ENCODE results near the gene ARGFX.
"Not testable (repeated sequence)": the region's sequence is repeated elsewhere in the genome, so short reads cannot be mapped to it uniquely, and the experiment has no call there.

Gene ARGFX

DNA sequence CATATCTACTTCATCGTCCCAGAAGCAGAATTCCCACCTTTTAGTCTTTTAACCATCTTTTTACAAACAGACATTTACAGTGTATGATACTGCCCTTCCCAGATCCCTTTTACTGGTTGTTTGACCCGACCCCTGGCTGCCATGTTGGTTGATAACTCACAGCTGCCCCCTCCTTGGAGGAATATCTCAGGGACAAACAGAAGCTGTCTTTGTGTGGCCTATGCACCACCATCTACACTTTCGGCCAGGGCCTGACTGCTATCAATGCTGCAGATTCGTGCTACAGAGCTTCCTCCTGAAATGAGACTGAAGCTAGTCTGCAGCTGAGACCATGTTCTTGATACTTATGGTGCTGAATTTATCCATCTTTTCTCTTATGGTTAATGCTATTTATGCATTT is 15.4 kb upstream of the ARGFX start:
- Histone ChIP-seq H3K27me3 (no peaks in the 10 kb centered on the region), H3K36me3 (no peaks in the 10 kb centered on the region), H3K9ac (no peak overlapping the region), H3K4me1 (peaks cover 0 to 14% (median 4%) of the 10 kb centered on the region in 10 experiments; a peak in 9 of 20 replicates), H3K4me2 (no peak overlapping the region), H3K4me3 (no peak overlapping the region), H3K9me3 (replicated peaks in 1 of 11) (no peaks in the 10 kb centered on the region), H3K27ac (no peak overlapping the region), H4K20me1 (no peaks in the 10 kb centered on the region)
- no peak for TF ChIP-seq Cebpa-rat (IDR thresholded peaks at IDR 0.05)

- no peak overlapping the region for H3K4me3 ChIP-seq
- H3K4me1 ChIP-seq, result peaks cover 0 to 12% (median 4%) of the 10 kb centered on the region in 10 experiments; a peak in 9 of 20 replicates
- no peak overlapping the region for H3K4me2 ChIP-seq
- H3K9me3 ChIP-seq (replicated peaks in 1 of 11), result no peaks in the 10 kb centered on the region
- H3K9ac ChIP-seq, result no peak overlapping the region
- H3K36me3 ChIP-seq, result no peaks in the 10 kb centered on the region
- no peaks in the 10 kb centered on the region for H4K20me1 ChIP-seq
- no peak overlapping the region for H3K27ac ChIP-seq
- no peaks in the 10 kb centered on the region for H3K27me3 ChIP-seq
- TF ChIP-seq Cebpa-rat (IDR thresholded peaks at IDR 0.05), result no peak
These were observed 15.0 kb upstream of the ARGFX start for GRCh38 chr3:121552797-121553196.

DNA sequence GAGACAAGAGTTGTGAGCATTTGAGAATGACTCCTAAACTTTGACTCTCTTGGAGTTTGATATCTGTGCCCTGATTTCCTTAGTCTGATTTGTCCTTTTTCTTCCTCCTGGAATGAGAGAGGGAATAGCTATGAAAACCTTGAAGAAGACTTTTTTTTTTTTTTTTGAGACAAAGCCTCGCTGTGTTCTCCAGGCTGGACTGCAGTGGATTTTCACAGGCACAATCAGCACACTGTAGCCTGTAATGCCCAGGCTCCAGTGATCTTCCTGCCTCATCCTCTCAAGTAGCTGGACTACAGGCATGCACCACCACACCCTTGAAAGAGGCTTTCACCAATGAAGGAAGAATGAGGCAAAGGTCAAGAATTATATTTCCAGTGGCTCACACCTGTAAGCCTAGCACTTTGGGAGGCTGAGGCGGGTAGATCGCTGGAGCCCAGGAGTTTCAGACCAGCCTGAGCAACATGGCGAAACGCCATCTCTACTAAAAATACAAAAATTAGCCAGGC is 10.3 kb upstream of the ARGFX start:
- Histone ChIP-seq H3K4me3 (no peak overlapping the region), H3K36me3 (no peaks in the 10 kb centered on the region), H3K27ac (no peak overlapping the region), H3K27me3 (no peaks in the 10 kb centered on the region), H3K9me3 (replicated peaks in 1 of 11) (no peaks in the 10 kb centered on the region), H4K20me1 (no peaks in the 10 kb centered on the region), H3K4me1 (no peaks in the 10 kb centered on the region), H3K4me2 (no peak overlapping the region), H3K9ac (no peak overlapping the region)
- TF ChIP-seq Cebpa-rat (IDR thresholded peaks at IDR 0.05), result no peak

- H3K4me2 ChIP-seq, result no peak overlapping the region
- H4K20me1 ChIP-seq, result no peaks in the 10 kb centered on the region
- H3K4me3 ChIP-seq, result no peak overlapping the region
- no peak for TF ChIP-seq Cebpa-rat (IDR thresholded peaks at IDR 0.05)
- no peaks in the 10 kb centered on the region for H3K27me3 ChIP-seq
- no peaks in the 10 kb centered on the region for H3K9me3 ChIP-seq (replicated peaks in 1 of 11)
- no peak overlapping the region for H3K9ac ChIP-seq
- H3K36me3 ChIP-seq, result no peaks in the 10 kb centered on the region
- no peak overlapping the region for H3K27ac ChIP-seq
- no peaks in the 10 kb centered on the region for H3K4me1 ChIP-seq
These were observed 5.6 kb upstream of the ARGFX start for GRCh38 chr3:121562148-121562547.

DNA sequence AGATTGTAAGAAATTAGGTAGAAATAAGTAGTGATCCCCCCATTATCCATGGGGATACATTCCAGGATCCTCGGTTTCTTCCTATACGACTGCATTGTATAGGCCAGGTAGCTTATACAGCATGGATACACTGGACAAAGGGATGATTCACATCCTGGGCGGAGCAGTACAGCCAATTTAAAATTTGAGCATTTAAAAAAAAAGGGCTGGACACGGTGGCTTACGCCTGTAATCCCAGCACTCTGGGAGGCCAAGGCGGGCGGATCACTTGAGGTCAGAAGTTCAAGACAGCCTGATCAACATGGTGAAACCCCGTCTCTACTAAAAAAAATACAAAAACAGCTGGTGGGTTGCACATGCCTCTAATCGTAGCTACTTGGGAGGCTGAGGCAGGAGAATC is 976 bp upstream of the ARGFX start:
- Histone ChIP-seq H4K20me1 (no peaks in the 10 kb centered on the region), H3K36me3 (no peaks in the 10 kb centered on the region)

DNA sequence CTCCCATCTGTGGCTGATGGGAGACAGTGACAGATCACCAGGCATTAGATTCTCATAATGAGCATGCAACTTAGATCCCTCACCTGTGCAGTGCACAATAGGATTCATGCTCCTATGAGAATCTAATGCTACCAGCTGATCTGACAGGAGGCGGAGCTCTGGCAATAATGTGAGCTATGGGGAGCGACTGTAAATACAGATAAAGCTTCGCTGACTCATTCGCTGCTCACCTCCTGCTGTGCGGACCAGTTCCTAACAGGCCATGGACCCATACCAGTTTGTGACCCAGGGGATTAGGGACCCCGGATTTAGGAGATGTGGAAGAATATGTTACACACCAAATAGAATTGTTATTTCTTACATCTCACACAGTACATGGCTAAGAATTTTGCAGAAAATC is 6.7 kb downstream of the ARGFX start:
- TF ChIP-seq Cebpa-rat (IDR thresholded peaks at IDR 0.05), result no peak
- no peaks in the 10 kb centered on the region for H3K27me3 ChIP-seq
- no peak overlapping the region for H3K9ac ChIP-seq
- H3K4me2 ChIP-seq, result no peak overlapping the region
- no peaks in the 10 kb centered on the region for H4K20me1 ChIP-seq
- no peak overlapping the region for H3K4me3 ChIP-seq
- H3K4me1 ChIP-seq, result no peaks in the 10 kb centered on the region
- no peaks in the 10 kb centered on the region for H3K36me3 ChIP-seq
- no peak overlapping the region for H3K27ac ChIP-seq
- no peaks in the 10 kb centered on the region for H3K9me3 ChIP-seq (replicated peaks in 1 of 11)

More for the DNA sequence above, 976 bp upstream of the ARGFX start:
- no peak for TF ChIP-seq Cebpa-rat (IDR thresholded peaks at IDR 0.05)
- Histone ChIP-seq H3K27ac (no peak overlapping the region), H3K27me3 (no peaks in the 10 kb centered on the region), H3K4me1 (no peaks in the 10 kb centered on the region), H3K9ac (no peak overlapping the region), H3K9me3 (replicated peaks in 1 of 11) (no peaks in the 10 kb centered on the region), H3K4me2 (no peak overlapping the region), H3K4me3 (no peak overlapping the region)

GRCh38 chr3:121581691-121582090 is 13.9 kb downstream of the ARGFX start:
- Histone ChIP-seq H3K9ac (no peak overlapping the region), H3K4me1 (no peaks in the 10 kb centered on the region), H3K4me2 (no peak overlapping the region), H3K4me3 (no peak overlapping the region), H3K27me3 (no peaks in the 10 kb centered on the region), H3K27ac (no peak overlapping the region), H3K36me3 (no peaks in the 10 kb centered on the region), H4K20me1 (no peaks in the 10 kb centered on the region), H3K9me3 (replicated peaks in 1 of 11) (no peaks in the 10 kb centered on the region)
- TF ChIP-seq Cebpa-rat (IDR thresholded peaks at IDR 0.05), result no peak

DNA sequence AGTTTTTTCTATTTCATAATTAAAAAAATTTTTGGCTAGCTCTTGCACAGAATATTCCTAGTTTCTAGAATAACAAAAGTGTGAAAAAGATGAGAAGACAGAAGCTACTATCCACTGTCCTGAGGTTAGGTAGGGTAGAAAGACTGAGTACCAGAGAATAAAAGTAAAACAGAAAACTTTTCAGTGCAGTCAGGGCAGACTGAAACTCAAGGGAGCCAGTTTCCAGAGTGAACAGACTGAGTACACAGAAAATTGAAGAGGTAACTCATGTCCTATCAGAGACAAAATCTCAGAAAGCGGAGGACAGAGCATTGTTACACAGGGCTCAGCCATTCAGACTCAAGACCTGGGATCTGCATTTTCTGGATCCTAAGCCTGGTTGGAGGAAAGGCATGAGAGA is 16.7 kb downstream of the ARGFX start:
- no peaks in the 10 kb centered on the region for H3K4me1 ChIP-seq
- no peak overlapping the region for H3K27ac ChIP-seq
- no peak overlapping the region for H3K4me3 ChIP-seq
- H3K9ac ChIP-seq, result no peak overlapping the region
- no peak for TF ChIP-seq Cebpa-rat (IDR thresholded peaks at IDR 0.05)
- no peaks in the 10 kb centered on the region for H3K36me3 ChIP-seq
- no peaks in the 10 kb centered on the region for H4K20me1 ChIP-seq
- no peaks in the 10 kb centered on the region for H3K9me3 ChIP-seq (replicated peaks in 1 of 11)
- no peak overlapping the region for H3K4me2 ChIP-seq
- H3K27me3 ChIP-seq, result no peaks in the 10 kb centered on the region

DNA sequence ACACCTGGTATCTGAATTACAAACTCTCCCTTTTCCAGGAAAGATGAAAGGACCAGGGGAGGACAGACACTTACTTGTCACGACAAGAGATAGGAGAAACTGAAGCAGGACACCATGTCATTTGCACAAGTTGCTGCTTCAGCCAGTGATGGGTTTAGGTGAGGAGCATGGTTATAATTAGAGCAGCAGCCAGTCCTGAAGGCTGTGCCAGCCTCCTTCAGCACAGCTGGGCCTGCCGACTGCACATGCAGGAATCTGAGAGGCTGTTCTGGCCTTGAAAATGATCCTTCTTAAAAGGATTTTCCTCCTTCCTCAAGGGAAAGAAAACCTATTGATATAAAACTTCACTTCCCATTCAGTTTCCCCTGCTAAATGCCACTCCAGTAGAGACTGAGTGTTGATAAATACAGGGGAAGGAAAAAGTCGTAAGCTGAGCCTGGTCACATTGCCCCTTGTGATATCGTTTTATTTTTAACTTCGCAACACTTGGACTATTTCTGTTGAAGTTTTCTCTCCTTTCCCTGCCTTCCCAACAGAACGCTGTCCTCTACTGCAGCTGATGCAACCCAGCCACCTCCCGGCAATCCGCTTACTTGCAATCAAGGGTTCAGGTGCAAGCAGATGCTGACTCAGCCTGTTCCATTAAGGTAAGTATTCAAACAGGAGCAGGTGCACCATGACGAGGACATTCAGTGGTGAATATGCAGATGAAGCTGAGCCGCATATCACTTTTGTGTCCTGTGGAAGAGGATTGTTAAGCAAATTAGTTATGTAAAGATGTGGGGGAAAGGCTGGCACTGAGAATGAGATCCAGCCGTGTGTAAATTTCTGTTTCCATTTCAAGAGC is 25.3 kb downstream of the ARGFX start, which contains the start of gene FBXO40:
TSS of gene FBXO40 (plus strand) at position 524 of the 847 bp plus-strand sequence. CDS start 27,197 bp downstream, outside the sequence.
- Histone ChIP-seq H4K20me1 (no peaks in the 10 kb centered on the region), H3K4me3 (no peak within 1 kb of the TSS), H3K4me1 (no peaks in the 10 kb centered on the region), H3K9me3 (replicated peaks in 1 of 11) (no peaks in the 10 kb centered on the region), H3K27me3 (no peaks in the 10 kb centered on the region), H3K4me2 (no peak within 1 kb of the TSS), H3K27ac (no peak within 1 kb of the TSS), H3K9ac (no peak within 1 kb of the TSS), H3K36me3 (no peaks in the 10 kb centered on the region)
- no peak for TF ChIP-seq Cebpa-rat (IDR thresholded peaks at IDR 0.05)

DNA sequence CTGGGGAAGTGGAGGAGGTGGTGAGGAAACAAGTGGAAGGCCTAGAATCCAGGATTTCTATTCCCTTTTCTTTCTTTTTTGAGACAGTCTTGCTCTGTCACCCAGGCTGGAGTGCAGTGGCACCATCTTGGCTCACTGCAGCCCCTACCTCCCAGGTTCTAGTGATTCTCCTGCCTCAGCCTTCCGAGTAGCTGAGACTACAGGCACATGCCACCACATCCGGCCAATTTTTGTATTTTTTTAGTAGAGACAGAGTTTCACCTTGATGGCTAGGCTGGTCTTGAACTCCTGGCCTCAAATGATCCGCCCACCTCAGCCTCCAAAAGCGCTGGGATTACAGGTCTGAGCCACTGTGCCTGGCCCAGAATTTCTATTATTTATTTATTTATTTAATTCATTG is 26.1 kb downstream of the ARGFX start:
- not testable (repeated sequence) for H3K4me2 ChIP-seq; H4K20me1 ChIP-seq; H3K27me3 ChIP-seq; H3K27ac ChIP-seq; H3K4me3 ChIP-seq; H3K36me3 ChIP-seq; H3K9me3 ChIP-seq (replicated peaks in 1 of 11); H3K4me1 ChIP-seq; H3K9ac ChIP-seq

Measured in BLaER1 treated with 17β-estradiol and CSF1 and Interleukin-3, amounts not matched to agents 10 nM and 100 nM (cell line).